SK-N-SH treated with all-trans-retinoic acid at 6 μM for 48 hours (cell line): ENCODE measurements around the gene SURF6.
"Not testable (repeated sequence)": the region's sequence is repeated elsewhere in the genome, so short reads cannot be mapped to it uniquely, and the experiment has no call there.

Experiments
- ATAC-seq: fragments of 200-7000 bp; cut with Tn5 transposase; 3 replicates; pipeline ENCODE4 v1.9.1; 2020; ENCODE audit warnings: mild to moderate bottlenecking, moderate library complexity
- ARNTL ChIP-seq: fragments of 450-650 bp; formaldehyde crosslinking; IDR thresholded peaks from 2 replicates; pipeline ENCODE4 v1.5.0; 2020; ENCODE audit warnings: low read depth, mild to moderate bottlenecking, moderate library complexity, borderline replicate concordance
- BACH2 ChIP-seq: fragments of 250-450 bp; sonication (Bioruptor Pico); IDR thresholded peaks from 2 replicates; pipeline ENCODE4 v1.9.0; 2021; ENCODE audit warnings: mild to moderate bottlenecking, borderline replicate concordance
- CSDC2 ChIP-seq: fragments of 250-450 bp; sonication (Bioruptor Pico); IDR thresholded peaks from 2 replicates; pipeline ENCODE4 v1.5.0; 2020; ENCODE audit warnings: mild to moderate bottlenecking, moderate library complexity
- ESRRG ChIP-seq: fragments of 250-450 bp; sonication (Bioruptor Pico); IDR thresholded peaks from 2 replicates; pipeline ENCODE4 v1.6.1; 2021; ENCODE audit warnings: mild to moderate bottlenecking
- ISL1 ChIP-seq: fragments of 250-450 bp; sonication (Bioruptor Pico); IDR thresholded peaks from 2 replicates; pipeline ENCODE4 v2.1.2; 2022; ENCODE audit warnings: mild to moderate bottlenecking, moderate library complexity
- OSR1 ChIP-seq: fragments of 250-450 bp; sonication (Bioruptor Pico); IDR thresholded peaks from 2 replicates; pipeline ENCODE4 v1.8.0; 2022; ENCODE audit warnings: moderate library complexity, mild to moderate bottlenecking, inconsistent platforms
- PPARA ChIP-seq: fragments of 250-450 bp; sonication (Bioruptor Pico); IDR thresholded peaks from 2 replicates; pipeline ENCODE4 v1.5.0; 2020; ENCODE audit warnings: mild to moderate bottlenecking, borderline replicate concordance
- RARB ChIP-seq: fragments of 250-450 bp; sonication (Bioruptor Pico); IDR thresholded peaks from 2 replicates; pipeline ENCODE4 v1.8.0; 2021; ENCODE audit warnings: mild to moderate bottlenecking, moderate library complexity
- SNAI2 ChIP-seq: fragments of 250-450 bp; sonication (Bioruptor Pico); IDR thresholded peaks from 2 replicates; pipeline ENCODE4 v1.5.0; 2020; ENCODE audit warnings: mild to moderate bottlenecking, moderate library complexity
- TCF4 ChIP-seq: fragments of 250-450 bp; sonication (Bioruptor Pico); IDR thresholded peaks from 2 replicates; pipeline ENCODE4 v1.8.0; 2021; ENCODE audit warnings: mild to moderate bottlenecking, moderate library complexity, borderline replicate concordance
- TOX ChIP-seq: fragments of 250-450 bp; sonication (Bioruptor Pico); IDR thresholded peaks from 2 replicates; pipeline ENCODE4 v1.8.0; 2021; ENCODE audit warnings: mild to moderate bottlenecking, moderate library complexity, borderline replicate concordance
- ZC3H10 ChIP-seq: fragments of 250-450 bp; sonication (Bioruptor Pico); IDR thresholded peaks from 2 replicates; pipeline ENCODE4 v1.5.1; 2021; ENCODE audit warnings: mild to moderate bottlenecking, moderate library complexity
- ZFP3 ChIP-seq: fragments of 250-450 bp; sonication (Bioruptor Pico); IDR thresholded peaks from 2 replicates; pipeline ENCODE4 v1.5.0; 2020; ENCODE audit warnings: mild to moderate bottlenecking, moderate library complexity
- ZFP30 ChIP-seq: fragments of 450-650 bp; formaldehyde crosslinking; IDR thresholded peaks from 2 replicates; pipeline ENCODE4 v1.5.0; 2022; ENCODE audit warnings: mild to moderate bottlenecking, moderate library complexity
- ZNF565 ChIP-seq: fragments of 450-650 bp; formaldehyde crosslinking; conservative IDR thresholded peaks from 2 replicates; pipeline ENCODE4 v1.5.0; 2020; ENCODE audit warnings: low read depth, mild to moderate bottlenecking, moderate library complexity
- ZNF70 ChIP-seq: fragments of 450-650 bp; formaldehyde crosslinking; IDR thresholded peaks from 2 replicates; pipeline ENCODE4 v1.5.0; 2020; ENCODE audit warnings: mild to moderate bottlenecking, moderate library complexity
- ZNF8 ChIP-seq: fragments of 450-650 bp; formaldehyde crosslinking; IDR thresholded peaks from 2 replicates; pipeline ENCODE4 v1.5.0; 2020; ENCODE audit warnings: mild to moderate bottlenecking, moderate library complexity
- TF ChIP-seq, protein P1 (sequence below): fragments of 250-450 bp; sonication (Bioruptor Pico); IDR thresholded peaks from 2 replicates; pipeline ENCODE4 v1.5.1; 2021; ENCODE audit warnings: mild to moderate bottlenecking, moderate library complexity
- TF ChIP-seq, protein P2 (sequence below): fragments of 250-450 bp; sonication (Bioruptor Pico); IDR thresholded peaks from 2 replicates; pipeline ENCODE4 v1.5.0; 2020; ENCODE audit warnings: mild to moderate bottlenecking, moderate library complexity
- TF ChIP-seq, protein P3 (sequence below): fragments of 250-450 bp; sonication (Bioruptor Pico); IDR thresholded peaks from 2 replicates; pipeline ENCODE4 v1.5.1; 2020; ENCODE audit warnings: low read depth, mild to moderate bottlenecking, moderate library complexity

SURF6 gene

DNA sequence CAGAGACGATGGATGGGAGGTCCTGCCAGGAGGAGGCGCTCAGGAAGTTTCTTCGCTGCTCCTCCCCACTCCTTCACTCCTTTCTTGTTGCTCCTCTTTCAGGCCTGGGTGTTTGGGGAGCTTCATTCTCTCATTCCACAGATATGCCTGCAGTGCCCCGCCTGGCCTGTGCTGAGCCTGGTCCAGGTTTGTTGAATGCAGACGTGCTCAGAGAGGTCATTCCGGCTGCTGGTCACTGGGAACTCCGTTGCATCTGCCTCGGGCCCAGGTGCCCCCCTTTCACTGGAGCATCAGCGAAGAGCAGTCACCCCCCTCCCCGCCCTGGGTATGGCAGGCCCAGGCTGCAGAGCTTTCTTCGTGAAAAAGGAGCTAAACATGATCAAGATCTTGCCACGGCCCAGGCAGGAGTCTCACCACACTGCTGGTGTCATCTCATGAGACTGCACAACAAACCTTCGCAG, 15.5 kb downstream of the SURF6 start:
- no peak; the same call in 2 of the 3 replicates for ATAC-seq
- TF ChIP-seq, protein P1, sequence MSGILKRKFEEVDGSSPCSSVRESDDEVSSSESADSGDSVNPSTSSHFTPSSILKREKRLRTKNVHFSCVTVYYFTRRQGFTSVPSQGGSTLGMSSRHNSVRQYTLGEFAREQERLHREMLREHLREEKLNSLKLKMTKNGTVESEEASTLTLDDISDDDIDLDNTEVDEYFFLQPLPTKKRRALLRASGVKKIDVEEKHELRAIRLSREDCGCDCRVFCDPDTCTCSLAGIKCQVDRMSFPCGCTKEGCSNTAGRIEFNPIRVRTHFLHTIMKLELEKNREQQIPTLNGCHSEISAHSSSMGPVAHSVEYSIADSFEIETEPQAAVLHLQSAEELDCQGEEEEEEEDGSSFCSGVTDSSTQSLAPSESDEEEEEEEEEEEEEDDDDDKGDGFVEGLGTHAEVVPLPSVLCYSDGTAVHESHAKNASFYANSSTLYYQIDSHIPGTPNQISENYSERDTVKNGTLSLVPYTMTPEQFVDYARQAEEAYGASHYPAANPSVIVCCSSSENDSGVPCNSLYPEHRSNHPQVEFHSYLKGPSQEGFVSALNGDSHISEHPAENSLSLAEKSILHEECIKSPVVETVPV (CRISPR knock-in tag) = no peak
- TF ChIP-seq PPARA (CRISPR knock-in tag) (no peak), ZNF8 (CRISPR knock-in tag) (no peak), ZFP30 (CRISPR knock-in tag) (no peak), RARB (CRISPR knock-in tag) (no peak), OSR1 (CRISPR knock-in tag) (no peak), ZC3H10 (no peak), ISL1 (CRISPR knock-in tag) (no peak), ZFP3 (CRISPR knock-in tag) (no peak), ZNF565 (CRISPR knock-in tag) (no peak), ZNF70 (CRISPR knock-in tag) (no peak), BACH2 (CRISPR knock-in tag) (no peak), CSDC2 (CRISPR knock-in tag) (no peak)
- TF ChIP-seq, protein P2, sequence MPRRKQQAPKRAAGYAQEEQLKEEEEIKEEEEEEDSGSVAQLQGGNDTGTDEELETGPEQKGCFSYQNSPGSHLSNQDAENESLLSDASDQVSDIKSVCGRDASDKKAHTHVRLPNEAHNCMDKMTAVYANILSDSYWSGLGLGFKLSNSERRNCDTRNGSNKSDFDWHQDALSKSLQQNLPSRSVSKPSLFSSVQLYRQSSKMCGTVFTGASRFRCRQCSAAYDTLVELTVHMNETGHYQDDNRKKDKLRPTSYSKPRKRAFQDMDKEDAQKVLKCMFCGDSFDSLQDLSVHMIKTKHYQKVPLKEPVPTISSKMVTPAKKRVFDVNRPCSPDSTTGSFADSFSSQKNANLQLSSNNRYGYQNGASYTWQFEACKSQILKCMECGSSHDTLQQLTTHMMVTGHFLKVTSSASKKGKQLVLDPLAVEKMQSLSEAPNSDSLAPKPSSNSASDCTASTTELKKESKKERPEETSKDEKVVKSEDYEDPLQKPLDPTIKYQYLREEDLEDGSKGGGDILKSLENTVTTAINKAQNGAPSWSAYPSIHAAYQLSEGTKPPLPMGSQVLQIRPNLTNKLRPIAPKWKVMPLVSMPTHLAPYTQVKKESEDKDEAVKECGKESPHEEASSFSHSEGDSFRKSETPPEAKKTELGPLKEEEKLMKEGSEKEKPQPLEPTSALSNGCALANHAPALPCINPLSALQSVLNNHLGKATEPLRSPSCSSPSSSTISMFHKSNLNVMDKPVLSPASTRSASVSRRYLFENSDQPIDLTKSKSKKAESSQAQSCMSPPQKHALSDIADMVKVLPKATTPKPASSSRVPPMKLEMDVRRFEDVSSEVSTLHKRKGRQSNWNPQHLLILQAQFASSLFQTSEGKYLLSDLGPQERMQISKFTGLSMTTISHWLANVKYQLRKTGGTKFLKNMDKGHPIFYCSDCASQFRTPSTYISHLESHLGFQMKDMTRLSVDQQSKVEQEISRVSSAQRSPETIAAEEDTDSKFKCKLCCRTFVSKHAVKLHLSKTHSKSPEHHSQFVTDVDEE (CRISPR knock-in tag) = no peak

DNA sequence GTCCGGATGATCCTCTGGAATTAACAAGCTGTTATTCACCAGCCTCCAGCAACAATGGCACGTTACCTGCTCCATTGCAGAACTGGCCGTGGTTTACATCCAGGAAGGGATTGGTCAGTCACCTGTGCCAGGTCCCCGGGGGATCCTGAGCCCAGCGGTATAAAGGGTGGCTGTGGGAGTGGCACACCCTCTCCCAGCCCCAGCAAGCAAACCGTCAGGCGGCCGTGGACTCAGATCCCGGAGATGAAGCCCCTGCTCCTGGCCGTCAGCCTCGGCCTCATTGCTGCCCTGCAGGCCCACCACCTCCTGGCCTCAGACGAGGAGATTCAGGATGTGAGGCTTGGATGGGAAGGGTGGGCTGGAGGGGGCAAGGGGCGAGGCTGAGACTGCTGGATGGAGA, 18.4 kb downstream of the SURF6 start:
- ATAC-seq = not testable (repeated sequence)

DNA sequence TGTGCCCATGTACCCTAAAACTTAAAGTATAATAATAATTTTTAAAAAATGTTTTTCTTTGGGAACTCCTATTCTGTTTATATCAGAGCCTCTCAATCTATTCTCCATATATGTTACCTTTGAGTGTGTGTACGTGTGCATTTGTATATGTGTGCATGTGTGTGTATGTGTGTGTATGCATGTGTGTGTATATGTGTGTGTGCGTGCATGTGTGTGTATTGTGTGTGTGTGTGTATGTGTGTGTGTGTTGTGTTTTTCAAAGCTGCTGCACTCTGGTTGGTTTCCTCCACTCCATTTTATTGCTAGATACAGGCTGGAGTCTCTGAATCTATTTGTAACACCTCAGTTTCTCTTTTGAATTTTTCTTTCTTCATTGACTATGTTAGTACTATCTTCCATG, 20.0 kb downstream of the SURF6 start:
- no peak for TF ChIP-seq TCF4
- no peak for TF ChIP-seq ISL1 (CRISPR knock-in tag)
- no peak for TF ChIP-seq RARB (CRISPR knock-in tag)
- TF ChIP-seq OSR1 (CRISPR knock-in tag) = no peak
- no peak for TF ChIP-seq ZNF70 (CRISPR knock-in tag)
- TF ChIP-seq BACH2 (CRISPR knock-in tag) = no peak
- TF ChIP-seq ZNF565 (CRISPR knock-in tag) = no peak
- no peak for TF ChIP-seq TOX (CRISPR knock-in tag)
- TF ChIP-seq ARNTL = no peak
- TF ChIP-seq, protein P3, sequence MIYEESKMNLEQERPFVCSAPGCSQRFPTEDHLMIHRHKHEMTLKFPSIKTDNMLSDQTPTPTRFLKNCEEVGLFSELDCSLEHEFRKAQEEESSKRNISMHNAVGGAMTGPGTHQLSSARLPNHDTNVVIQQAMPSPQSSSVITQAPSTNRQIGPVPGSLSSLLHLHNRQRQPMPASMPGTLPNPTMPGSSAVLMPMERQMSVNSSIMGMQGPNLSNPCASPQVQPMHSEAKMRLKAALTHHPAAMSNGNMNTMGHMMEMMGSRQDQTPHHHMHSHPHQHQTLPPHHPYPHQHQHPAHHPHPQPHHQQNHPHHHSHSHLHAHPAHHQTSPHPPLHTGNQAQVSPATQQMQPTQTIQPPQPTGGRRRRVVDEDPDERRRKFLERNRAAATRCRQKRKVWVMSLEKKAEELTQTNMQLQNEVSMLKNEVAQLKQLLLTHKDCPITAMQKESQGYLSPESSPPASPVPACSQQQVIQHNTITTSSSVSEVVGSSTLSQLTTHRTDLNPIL = no peak
- no peak for TF ChIP-seq ZFP30 (CRISPR knock-in tag)
- ATAC-seq = no peak

DNA sequence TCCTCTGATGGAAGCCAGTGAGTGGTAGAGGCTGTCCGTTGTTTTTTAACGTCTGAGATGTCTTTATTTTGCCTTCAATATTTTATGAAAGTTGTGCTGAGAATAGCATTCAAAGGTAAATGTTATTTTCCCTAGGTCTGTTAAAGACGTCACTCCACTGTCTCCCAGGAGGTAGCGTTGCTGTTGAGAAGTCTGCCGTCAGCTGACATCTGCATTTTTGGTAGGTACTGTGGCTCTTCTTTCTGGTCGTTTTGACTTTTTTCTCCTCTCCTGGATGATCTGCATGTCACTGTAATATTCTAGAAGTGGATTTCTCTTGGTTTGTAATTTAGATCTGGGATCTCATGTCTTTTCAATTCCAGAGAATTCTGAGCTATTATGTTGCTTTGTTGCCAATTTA, 26.4 kb downstream of the SURF6 start:
- TF ChIP-seq, protein P3 = no peak
- TF ChIP-seq ARNTL (no peak), ZFP3 (CRISPR knock-in tag) (no peak), ESRRG (CRISPR knock-in tag) (no peak), ZNF8 (CRISPR knock-in tag) (no peak), SNAI2 (no peak), ZC3H10 (no peak), ISL1 (CRISPR knock-in tag) (no peak), ZNF70 (CRISPR knock-in tag) (no peak), PPARA (CRISPR knock-in tag) (no peak), BACH2 (CRISPR knock-in tag) (no peak), RARB (CRISPR knock-in tag) (no peak), ZFP30 (CRISPR knock-in tag) (no peak), OSR1 (CRISPR knock-in tag) (no peak)
- TF ChIP-seq, protein P1 (CRISPR knock-in tag) = no peak
- TF ChIP-seq, protein P2 (CRISPR knock-in tag) = no peak
- ATAC-seq = no peak
